Skin of body (tissue), 2 donors: ENCODE measurements around the gene B3GNT4. TPM values are rescaled to one million over a fixed set of nuclear protein-coding genes. Genes with fewer than 3 reads are reported as not detected.
"Not testable (repeated sequence)": the region's sequence is repeated elsewhere in the genome, so short reads cannot be mapped to it uniquely, and the experiment has no call there.

ENCODE experiments used
- DNase-seq: peaks from one replicate; lab custom pipeline; 2025; lab: John Stamatoyannopoulos, UW
- total RNA-seq: library from RNA; depleted of rRNA; stranded (reverse); fragments of >200 nt; gene quantifications from one replicate; pipeline ENCODE4 v1.2.3, GENCODE V29; 2014

Gene B3GNT4
- total RNA-seq, 1 donor from 2014 or later = 0.59 TPM

DNA sequence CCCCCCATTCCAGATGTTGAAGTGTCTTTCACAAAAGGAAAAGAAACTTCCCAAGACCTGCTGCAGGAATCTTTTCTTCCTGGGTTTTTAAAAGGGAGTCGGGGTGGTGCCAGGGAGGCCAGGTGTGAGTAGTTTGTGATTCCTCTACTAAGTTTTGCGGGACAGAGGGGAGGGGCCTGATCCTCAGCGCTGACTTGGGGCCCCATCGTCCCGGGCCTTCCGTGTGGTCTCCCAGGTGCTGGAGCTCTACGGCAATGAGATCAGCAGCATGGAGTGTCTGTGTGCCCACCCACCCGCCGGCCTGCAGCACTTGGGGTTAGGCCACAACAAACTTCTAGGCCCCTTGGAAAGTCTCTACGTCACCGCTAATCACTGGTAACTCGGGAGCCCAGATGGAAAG is 16.0 kb upstream of the B3GNT4 start:
- DNase-seq = no peak

- DNase-seq = no peak
Observed at GRCh38 chr12:122189626-122190475, 13.7 kb upstream of the B3GNT4 start.

GRCh38 chr12:122190842-122191668 is 12.5 kb upstream of the B3GNT4 start:
- DNase-seq = no peak

GRCh38 chr12:122192441-122192840 is 11.1 kb upstream of the B3GNT4 start:
- no peak for DNase-seq

DNA sequence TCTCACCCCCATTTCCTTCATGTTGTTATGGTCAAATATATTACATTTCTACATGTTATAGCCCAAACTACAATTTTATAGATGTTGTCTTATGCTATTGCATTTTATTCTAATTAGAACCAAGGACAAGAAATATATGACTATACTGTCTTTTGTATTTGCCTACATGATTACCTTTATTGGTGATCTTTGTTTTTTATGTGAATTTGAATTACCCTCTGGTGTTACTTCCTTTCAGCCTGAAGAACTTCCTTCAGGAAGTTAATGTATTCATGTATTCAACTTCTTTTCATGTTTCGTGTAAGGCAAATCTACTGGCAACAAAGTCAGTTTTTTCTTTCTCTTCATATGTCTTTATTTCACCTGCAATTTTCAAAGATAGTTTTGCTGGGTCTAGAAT is 8.7 kb upstream of the B3GNT4 start:
- no peak for DNase-seq

GRCh38 chr12:122195405-122195804 is 8.1 kb upstream of the B3GNT4 start:
- DNase-seq = no peak

GRCh38 chr12:122197612-122197966 is 5.9 kb upstream of the B3GNT4 start:
- DNase-seq = no peak

DNA sequence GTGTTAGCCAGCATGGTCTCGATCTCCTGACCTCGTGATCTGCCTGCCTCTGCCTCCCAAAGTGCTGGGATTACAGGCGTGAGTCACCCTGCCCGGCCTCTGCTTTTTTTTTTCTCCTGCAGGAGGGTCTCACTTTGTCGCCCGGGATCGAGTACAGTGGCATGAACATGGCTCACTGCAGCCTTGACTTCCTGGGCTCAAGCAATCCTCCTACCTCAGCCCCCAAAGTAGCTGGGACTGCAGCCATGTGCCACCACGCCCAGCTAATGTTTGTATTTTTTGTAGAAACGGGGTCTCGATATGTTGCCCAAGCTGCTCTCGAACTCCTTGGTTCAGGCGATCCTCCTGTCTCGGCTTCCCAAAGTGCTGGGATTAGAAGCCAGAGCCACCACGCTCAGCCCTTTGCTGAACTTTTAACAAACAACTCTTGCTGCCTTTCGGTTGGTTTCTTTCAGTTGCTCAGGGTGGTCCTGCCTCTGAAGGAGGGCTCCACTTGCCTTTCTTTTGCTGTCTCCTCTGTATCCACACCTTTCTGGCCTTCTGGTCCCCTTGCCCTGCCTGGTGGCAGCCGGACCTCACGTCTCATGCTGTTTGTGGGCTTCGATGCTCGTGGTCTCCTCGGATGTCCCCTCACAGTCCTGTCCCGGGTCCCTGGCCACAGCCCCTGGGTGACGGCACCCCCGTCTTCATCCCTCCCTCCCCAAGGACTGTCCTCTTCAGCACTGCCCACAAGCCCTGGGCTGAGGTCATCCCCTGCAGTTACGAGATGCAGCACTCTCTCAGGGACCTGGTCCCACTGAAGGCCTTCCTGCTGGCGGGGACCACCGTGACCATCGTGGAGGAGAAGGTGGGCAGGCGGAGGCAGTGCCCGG is 3.8 kb upstream of the B3GNT4 start:
- no peak for DNase-seq

DNA sequence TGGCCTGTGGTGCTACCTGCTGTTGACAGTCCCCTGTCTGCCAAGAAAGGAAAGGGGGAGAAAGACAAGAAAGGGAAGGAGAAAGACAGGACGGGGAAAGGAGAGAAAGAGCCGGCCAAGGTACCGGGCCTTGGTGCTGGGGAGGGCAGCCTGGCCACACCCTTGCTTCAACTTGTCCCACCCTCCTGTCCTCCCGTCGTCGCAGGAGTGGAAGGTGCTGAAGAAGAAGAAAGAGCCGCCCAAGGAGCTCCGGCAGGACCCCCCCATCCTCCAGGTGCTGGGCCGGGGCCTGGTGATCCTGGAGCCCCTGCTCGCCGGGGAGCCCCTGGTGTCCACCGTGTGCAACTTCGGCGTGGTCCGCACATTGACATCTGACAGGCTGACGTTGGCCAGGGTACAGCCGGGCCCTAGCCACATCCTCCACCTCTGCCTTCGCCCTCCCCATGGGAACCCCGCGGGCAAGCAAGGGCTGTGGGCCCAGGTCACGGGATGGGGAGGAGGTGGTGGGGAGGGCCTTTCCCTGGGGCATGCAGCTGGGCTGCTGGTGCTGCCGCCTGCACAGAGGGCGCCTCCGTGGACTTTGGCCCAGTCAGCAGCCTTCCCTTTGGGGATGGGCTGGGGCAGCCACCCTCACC is 2.9 kb upstream of the B3GNT4 start:
- DNase-seq = no peak

DNA sequence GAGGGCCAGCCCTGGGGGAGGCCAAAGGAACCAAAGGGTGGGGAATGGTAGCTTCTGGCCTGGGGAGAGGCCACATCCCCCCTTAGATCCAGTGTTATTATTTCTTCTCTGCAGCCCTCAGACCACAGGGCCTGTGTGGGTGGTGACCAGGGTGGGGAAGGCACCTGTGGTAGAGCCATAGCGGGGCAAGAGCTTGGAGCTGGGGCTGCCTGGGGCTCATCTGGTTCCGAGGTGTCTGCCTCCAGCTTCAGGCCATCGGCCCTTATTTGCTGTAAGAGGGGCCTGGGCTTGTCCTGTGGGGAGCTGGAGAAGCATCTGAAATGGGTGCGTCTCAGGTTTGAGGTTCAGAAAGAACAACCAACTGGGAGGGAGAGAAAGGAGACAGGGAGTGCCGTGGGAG is 2.1 kb upstream of the B3GNT4 start:
- DNase-seq = no peak

GRCh38 chr12:122202017-122202416 is 1.5 kb upstream of the B3GNT4 start:
- DNase-seq = no peak

- DNase-seq = not testable (repeated sequence)
Observed at GRCh38 chr12:122202811-122203210, 698 bp upstream of the B3GNT4 start.

- no peak for DNase-seq
Observed at GRCh38 chr12:122204167-122205052, 901 bp downstream of the B3GNT4 start.

DNA sequence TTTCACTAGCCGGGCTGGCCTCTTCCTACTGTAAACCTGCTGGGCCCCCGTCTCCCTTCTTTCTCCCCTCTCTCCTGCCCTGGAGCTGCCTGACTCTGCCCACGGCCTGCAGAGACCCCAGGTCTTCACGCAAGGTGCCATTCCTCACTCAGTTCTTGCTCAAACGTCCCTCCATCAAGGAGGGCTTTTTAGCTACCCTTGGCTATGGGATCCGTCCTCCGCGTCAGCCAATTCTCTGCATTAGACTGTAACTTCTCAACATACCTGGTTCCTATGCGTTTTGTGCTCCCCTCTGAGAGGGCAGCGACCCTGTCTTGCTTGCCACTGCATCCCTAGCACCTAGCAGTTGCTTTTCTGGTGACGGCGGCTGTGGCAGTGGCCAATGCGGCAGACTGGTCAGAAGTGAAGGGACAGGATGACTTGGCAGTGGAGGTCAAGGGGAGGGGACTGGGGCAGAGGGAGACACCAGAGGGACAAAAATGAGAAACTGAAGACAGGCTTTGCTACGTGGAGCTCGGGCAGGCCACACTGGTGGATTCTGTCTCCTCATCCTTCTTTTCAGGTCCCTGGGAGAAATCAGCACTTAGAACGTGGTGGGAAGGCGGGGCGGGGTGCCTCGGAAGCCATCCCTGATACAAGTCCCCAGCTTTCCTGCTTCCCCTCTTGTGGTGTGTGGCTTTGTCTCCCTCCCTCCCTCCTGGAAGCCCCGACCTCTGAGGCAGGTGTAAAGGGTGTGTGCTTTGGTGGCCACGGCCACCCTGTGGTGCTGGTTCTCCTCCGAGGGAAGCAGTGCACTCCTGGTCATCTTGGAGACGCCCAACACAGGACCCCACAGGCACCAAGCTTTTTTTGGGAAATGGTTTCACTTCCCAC is 1.8 kb downstream of the B3GNT4 start:
- no peak for DNase-seq

GRCh38 chr12:122206111-122206881 is 2.8 kb downstream of the B3GNT4 start:
- no peak for DNase-seq

- no peak for DNase-seq
Observed at GRCh38 chr12:122206976-122207375, 3.5 kb downstream of the B3GNT4 start.

DNA sequence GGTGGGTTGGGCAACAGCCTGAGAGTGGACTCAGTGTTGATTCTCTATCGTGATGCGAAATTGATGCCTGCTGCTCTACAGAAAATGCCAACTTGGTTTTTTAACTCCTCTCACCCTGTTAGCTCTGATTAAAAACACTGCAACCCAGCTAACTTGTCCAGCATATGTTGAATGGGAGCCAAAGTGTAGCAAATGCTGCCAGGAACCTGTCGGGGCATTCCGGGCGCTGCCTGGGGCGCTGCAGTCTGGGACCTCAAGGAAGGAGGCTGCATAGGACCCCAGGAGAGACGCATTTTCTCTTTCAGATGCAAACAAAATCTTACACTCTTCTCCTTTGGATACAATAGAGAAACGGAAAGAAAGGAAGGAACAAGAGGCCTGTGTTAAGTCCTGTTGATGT is 3.9 kb downstream of the B3GNT4 start:
- no peak for DNase-seq

DNA sequence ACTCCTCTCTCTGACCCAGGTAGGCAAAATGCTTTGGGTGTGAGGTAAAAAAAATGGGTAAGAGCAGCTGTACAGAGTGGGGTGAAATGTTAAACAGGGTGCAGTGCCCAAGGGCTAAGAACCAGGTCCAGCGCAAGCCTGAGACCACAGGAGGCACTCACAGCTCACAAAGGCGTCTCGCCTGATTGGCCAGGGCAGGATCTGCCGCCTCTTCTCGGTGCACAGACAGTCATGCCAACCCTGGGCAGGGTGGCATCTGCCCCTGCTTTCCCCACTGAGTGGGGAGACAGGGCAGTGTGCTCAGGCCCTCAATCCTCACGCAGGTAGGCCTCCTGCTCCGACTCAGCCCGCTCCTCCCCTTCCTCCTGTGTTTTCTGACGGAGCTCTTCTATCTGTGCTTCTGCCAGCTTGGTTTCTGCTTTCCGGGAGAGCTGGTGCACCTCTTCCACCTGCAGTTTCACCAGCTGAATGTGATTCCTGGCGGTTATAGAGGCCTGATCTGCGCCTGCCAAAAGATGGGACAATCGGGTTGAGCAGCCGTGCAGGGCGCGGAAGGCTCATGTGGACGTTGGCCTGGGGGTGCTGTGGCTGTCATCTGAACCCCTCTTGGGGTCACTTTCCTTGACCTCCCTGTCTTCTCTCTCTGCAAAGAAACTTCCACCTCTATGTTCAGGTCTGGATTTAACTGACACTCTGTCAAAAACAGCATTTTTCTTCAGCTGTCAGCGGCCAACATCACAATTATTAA is 4.7 kb downstream of the B3GNT4 start:
- DNase-seq = no peak
